Mammary epithelial cell (primary cell): ENCODE measurements around the gene MB.

Experiments
- CTCF ChIP-seq, 2 donors: IDR thresholded peaks in 1 of 2; conservative IDR thresholded peaks in 1 of 2; 2 replicates each; pipeline ENCODE4 v1.5.1; 2011 to 2012; ENCODE audit warnings: inconsistent platforms in 2 of 2, low read length in 2 of 2, mild to moderate bottlenecking in 2 of 2, control low read depth in 1 of 2, low read depth in 1 of 2; ENCODE audit not compliant: insufficient read depth in 1 of 2; ENCODE audit errors: extremely low read depth in 1 of 2
- EZH2 ChIP-seq: IDR thresholded peaks from 2 replicates; pipeline ENCODE4 v1.6.1; 2012; ENCODE audit warnings: low read length, inconsistent platforms, borderline replicate concordance

DNA sequence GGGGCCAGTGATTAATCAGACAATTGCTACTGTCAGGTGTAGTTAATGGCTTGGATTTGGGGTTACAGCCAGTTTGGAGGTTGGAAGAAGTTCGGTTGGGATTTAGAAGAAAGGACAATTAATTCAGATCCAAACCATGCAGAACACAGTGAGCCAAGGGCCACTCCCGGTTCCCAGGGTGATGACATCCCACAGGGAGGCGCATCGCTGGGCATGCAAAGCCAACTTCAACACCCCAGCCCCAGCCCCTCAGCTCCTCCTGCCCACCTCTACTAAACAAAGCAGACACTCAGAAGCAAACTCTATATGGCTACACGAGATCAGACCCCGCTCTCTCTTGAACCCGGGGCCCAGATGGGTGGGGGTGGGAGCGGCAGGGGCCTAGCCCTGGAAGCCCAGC, 10.2 kb downstream of the MB start:
- no peak for TF ChIP-seq CTCF (conservative IDR thresholded peaks at IDR 0.05 in 1 of 2, IDR thresholded peaks at IDR 0.05 in 1 of 2; ENCODE audit: extremely low read depth in 1 of 2, insufficient read depth in 1 of 2, low read depth in 1 of 2, low read length in 2 of 2)
- TF ChIP-seq EZH2: no peak
